NCI-H226 (cell line): ENCODE measurements around the gene HLA-A.
A peak's percentile ranks its signal among the peaks of the same experiment; 100 is the strongest.
"Not testable (repeated sequence)": the region's sequence is repeated elsewhere in the genome, so short reads cannot be mapped to it uniquely, and the experiment has no call there.

Experiments used
- DNase-seq: peaks from one replicate; pipeline ENCODE4 v3.0.0-alpha.2; 2015

The HLA-A gene

DNA sequence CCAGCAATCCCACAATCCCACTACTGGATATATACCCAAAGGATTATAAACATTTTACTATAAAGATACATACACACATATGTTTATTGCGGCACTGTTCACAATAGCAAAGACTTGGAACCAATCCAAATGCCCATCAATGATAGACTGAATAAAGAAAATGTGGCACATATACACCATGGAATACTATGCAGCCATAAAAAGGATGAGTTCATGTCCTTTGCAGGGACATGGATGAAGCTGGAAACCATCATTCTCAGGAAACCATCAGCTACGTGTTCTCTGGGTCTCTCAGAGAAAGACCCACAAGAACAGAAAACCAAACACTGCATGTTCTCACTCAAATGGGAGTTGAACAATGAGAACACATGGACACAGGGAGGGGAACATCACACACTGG, 21.4 kb downstream of the HLA-A start:
- not testable (repeated sequence) for DNase-seq

DNA sequence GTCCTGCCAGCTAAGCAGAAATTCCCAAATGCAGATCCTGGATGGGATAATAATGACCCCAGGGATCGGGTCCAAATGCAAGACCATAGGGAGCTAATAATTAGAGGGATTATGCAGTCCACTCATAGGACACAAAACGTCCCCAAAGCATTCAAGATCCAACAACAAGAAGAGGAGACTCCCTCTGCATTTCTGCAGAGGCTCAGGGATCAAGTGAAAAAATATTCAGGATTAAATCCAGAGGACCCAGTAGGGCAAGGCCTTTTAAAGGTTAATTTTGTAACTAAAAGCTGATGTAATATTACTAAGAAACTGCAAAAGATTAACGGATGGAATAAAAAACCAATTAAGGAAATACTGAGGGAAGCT, 22.2 kb downstream of the HLA-A start:
- DNase-seq, result no peak

DNA sequence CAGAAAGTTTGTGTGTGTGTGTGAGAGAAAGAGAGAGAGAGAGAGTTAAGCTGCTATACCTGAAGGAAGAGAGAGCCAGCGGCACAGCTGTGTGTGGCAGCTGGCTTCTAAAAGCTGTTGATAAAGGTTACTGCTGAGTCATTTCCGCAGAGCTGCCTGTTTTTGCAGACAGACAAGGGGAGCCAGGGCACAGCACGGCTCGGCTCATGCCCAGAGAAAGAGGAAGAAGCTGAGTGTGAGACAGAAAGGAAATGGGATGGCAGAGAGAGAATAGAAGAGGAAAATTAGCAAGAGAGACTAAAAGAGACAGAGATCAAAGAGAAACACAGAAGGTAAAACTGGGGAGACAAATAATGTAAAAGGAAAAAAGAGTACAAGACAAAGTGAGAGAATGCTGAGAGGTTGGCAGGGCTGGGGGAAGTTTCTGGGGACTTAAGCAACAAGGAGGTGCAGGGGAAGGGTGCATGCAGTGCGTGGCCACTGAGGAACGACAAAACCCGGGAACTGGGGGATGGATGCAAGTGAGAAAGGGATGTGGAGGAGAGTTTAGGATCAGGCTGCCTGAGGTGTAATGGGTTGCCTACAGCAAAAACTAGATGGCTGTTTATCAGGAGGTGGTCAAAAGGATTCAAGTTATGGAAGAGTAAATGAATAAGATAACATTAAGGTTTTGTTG, 22.7 kb downstream of the HLA-A start:
- peak; percentile 94 for DNase-seq

DNA sequence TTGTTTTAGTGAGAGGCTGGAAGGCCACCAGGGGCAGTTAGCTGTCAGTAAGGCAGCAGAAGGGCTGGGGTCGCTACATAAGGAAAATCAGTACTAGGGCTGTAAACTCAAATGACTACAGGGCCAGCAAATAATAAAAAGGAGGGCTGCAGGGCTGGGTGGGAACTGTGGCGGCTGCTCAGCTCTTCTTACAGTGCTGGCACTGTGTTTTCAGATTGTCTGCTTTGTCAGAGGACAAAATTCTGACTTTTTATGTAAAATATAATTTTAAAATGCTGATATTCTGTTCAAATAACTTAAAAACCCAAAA, 23.2 kb downstream of the HLA-A start:
- no peak for DNase-seq

DNA sequence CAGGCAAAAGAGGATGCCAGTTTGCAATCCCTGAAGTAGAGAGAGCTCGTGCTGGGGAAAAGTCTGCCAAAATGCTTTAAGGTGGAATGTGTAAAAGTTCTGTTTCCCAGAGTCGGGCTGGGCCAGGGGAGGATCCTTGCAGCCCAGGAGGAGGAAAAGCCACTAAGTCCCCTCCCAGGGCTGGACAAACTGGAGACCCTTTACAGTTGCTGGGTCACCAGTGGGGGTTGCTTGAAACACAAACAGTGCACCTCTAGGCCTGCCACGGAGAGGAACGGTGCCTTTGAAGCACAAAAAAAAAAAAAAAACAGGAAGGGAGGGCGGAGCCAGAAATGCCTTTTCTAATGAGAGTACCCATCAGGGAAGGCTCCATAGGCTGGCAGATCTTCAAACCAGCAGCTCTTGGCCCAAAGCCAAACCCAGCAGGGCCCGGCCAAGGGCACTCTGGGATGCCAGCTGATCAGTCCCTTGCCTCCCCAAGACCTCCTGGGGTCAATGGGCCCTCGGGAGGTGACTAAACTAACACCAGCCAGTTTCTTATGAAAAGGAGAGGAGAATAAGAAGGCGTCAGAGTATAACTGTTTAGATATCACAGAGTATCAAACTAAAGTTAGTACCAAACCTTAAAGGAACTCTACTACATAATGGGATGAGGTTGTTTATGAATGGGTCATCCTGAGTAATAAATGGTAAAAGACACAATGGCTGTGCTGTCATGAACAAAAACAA, 23.7 kb downstream of the HLA-A start:
- DNase-seq, result peak; percentile 78

DNA sequence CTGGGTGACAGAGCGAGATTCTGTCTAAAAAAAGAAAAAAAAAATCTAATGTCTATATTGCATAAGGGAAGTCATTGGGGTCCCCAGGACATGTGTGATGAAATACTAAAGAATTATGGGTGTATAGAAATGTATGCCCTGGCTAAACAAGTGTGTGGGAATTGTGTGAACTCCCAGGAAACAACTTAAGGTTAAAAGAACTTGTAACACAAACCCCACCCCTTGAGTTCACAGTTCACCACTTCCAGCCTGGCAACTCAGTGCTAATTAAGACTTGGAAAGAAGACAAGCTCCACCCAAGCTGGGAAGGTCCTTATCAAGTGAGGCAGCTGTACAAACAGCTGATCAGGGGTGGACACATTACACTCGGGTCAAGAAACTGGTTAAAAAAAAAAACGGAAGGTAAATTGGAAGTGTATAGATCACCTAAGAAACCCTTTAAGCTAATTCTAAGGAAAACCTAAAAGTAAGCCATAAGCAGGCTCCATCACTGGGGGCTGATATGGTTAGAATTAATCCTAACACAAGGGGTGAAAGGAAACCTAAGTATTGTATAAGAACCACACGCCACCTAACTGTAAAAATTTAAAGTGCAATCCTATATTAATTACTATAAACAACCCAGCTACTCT, 25.2 kb downstream of the HLA-A start:
- no peak for DNase-seq

DNA sequence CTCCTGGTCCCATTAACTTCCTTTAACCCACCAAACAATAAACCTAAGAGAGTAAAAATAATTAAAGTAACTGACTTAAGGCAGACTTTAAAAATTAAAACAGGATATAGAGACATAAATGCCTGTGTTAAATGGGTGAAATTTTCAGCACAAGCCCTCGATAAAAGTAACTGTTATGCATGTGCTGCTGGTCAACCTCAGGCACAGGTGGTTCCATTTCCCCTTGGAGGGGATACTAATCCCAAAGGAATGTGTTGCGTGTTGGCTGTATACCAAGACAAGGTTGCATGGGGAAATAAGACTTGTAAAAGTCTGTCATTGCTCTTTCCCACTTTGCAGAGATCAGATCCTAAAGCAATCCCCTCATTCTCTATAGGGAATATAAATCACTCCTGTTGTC, 25.8 kb downstream of the HLA-A start:
- DNase-seq, result peak; percentile 87

DNA sequence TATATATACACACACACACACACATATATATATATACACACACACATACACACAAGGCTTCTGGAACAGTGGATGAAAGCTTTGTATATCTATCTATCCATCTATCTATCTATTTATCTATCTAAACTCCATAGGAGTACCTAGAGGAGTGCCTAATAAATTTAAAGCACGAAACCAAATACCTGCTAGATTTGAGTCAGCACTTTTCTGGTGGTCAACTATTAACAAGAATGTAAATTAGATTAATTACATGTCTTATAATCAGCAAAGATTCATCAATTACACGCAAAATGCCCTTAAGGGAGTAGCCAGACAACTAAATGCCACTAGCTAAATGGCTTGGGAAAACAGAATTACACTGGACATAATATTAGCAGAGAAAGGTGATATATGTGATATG, 26.6 kb downstream of the HLA-A start:
- DNase-seq, result no peak

DNA sequence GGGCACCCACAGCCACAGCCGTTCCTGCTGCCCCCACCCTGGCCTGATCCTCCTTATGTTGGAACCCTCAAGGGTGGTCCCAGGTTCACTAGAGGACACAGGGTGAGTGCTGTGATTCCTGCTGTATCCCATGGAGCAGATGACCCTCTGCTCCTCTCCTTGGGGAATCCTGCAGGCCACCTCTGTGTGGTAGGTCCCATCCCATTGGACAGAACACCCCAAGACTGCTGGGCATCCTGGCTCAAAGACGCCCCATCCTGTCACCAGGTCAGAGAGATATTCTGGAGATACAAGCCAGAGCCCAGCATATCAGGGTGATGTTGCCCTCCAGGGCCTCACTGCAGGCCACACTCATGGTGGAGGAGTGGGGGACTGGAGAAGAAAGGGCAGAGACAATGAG, 28.4 kb downstream of the HLA-A start:
- DNase-seq, result no peak

DNA sequence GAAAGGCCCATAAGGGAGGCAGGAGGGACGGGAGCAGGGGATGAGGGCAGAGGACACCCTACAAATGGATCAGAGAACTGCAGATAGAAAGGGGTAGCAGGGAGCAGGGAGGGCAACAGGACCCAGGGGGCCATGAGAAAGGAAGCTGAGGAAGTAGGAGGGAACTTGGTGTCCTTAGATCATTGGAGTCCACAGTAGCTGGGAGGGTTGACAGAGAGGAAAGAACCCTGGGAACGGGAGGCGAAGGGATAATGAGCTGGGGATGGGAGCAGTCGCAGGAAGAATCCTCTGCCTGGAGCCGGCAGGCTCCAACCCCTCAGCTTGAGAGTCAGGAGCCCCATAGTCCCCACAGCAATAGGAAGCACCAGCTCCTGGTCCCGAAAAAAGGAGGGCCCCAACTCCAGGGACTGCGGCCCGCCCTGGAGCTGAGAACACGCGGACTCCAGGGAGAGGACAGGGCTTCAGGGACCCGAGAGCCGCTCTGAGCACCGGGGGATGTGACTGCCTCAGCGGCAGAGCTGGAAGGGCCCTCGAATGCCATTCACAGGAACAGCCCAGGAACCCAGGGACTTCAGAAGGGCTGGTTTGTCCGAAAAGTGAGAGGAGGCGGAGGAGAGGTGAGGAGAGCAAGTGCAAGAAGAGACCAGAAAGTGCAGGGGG, 32.7 kb downstream of the HLA-A start:
- no peak for DNase-seq

DNA sequence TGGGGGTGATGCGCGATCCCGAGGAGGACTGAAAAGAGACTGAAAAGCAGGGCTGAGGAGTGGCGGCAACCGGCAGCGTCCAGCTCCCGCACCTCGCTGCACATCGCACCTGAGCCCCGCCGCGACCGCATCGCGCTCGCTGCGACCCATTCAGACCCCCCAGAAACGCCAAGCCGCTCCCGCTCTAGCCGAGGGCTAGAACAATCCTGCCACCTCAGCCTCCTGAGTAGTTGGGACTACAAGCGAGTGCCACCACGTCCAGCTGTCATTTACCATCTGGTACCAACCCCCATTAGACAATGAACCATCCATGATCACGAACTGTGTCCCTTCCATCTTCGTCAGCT, 33.2 kb downstream of the HLA-A start:
- no peak for DNase-seq

DNA sequence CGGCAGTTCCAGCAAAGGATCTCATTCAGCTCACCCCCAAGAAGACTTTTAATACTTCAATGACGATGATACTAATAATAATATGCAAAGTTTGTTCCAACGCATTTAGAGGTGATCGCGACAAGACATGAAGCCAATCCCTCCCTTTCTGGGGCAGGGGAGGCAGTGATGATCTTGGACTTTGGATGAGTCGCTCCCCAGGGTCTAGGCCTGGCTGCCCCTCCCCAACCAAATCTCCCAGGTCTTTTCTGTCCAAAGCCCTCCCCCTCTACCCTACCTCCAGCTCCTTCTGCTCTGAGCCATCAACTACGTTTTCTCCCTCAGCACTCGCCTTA, 33.9 kb downstream of the HLA-A start:
- no peak for DNase-seq

DNA sequence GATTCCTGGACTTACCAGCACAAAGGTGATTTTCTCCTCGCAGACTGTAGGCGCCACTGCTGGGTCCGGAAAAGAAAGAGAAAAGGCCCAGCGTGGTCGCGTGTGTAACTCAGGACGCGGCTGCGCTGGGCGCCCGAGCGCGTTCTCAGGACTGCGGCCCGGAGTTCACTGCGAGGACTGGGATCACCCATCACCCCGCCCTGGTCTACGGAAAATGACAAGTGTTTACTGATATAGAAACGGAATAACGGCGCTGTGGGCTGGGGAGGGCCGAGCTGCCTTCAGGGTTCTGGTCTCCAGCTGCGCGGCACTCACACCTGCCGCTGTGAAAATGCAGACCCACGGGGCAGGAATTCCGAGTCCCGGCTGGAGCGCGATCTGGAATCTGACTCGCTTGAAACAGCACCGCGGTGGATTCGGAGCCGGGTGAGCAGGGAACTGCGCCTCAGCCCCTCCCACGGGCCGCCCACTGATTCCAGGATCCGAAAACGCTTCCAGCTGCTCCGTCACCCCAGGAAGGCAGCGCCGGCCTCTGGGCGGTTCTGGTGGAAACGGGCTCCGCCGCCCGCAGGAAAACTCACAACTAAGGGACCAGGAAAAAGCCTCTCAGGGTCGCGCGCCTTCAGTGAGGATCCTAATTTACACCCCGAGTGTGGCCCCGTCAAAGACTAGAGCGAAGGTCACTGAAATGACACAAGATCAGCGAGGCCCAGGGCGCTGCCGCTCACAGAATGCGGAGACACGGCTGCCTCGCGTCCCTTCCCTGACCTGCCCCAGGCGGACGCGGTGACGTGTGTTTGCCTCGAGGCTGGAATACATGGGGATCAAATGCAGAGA, 34.5 kb downstream of the HLA-A start:
- DNase-seq, result peak; percentile 84

DNA sequence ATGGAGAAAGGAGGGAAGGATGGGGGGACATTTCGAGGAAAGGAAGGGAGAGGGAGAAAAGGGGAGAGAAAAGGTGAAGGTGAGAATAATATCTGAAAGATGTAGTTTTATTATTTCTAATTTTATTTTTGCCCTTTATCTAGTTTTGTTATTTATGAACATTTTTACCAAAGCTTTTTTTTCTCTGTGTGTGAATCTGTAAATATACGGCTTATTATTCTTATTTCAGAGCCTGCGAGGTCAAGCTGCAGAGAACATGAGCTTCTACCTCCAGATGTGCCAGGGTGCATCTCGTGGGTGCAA, 35.0 kb downstream of the HLA-A start:
- no peak for DNase-seq

DNA sequence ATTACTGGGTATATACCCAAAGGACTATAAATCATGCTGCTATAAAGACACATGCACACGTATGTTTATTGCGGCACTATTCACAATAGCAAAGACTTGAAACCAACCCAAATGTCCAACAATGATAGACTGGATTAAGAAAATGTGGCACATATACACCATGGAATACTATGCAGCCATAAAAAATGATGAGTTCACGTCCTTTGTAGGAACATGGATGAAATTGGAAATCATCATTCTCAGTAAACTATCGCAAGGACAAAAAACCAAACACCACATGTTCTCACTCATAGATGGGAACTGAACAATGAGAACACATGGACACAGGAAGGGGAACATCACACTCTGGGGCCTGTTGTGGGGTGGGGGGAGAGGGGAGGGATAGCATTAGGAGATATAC, 37.7 kb downstream of the HLA-A start:
- not testable (repeated sequence) for DNase-seq

DNA sequence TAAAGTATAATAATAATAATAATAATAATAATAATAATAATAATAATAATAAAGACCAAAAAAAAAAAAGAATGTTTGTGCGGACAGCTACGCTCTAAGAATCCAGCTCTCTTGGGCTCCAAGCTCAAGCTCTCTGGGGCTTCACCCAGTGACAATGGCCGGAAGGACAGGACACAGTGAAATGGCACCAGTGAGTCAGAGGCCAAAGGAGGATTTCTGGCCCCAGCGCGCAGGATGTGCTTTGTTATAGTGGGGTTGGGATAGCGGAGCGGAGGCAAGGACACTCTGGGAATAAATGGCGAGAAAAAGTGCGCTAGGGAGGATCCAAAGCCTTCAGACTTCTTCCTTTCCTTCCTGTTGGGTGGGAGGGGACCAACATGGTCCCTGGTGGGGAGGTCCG, 38.2 kb downstream of the HLA-A start:
- no peak for DNase-seq

DNA sequence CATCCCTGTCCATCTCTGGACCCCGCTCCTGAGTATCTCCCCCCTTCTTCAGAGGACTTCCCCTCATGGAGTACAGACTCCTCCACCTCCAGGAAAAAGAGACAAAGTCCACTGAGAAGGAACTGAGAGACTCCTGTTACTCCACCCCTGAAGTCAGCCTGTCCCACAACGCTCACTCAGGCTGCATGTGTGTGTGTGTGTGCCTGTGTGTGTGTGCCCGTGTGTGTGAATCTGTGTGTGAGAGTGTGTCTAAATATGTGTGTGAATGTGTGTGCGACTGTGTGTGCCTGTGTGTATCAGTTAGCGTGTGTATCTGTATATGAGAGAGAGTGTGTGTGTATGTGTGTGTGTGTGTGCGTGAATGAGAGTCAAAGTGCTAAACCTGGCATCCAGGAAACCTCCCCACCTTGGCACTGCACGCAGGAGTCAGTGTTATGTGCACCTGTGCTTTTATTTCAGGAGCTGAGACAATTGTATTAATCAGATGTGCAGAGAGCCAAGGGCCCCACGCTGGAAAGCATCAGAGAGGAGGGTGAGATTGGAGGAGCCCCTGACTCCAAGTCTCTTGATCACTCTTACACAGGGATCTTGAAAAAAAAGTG, 39.0 kb downstream of the HLA-A start:
- no peak for DNase-seq

DNA sequence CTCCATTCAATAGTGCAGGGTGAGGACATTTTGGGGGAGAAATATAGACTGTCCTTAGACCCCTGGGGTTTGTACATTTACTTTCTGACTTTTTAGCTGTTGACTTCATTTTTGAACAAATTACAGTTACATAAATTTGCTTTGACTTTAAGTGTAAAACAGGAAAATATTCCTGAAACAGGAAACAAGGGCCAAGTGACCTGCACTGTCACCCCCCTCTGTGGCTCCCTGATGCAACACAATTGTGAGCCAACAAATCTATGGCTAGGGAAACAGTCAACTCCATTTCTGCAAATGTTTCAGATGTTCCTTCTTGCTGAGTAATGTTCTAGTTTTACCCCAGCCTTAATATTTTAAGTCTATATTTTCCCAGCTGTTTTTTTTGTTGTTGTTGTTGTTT, 39.8 kb downstream of the HLA-A start:
- no peak for DNase-seq

DNA sequence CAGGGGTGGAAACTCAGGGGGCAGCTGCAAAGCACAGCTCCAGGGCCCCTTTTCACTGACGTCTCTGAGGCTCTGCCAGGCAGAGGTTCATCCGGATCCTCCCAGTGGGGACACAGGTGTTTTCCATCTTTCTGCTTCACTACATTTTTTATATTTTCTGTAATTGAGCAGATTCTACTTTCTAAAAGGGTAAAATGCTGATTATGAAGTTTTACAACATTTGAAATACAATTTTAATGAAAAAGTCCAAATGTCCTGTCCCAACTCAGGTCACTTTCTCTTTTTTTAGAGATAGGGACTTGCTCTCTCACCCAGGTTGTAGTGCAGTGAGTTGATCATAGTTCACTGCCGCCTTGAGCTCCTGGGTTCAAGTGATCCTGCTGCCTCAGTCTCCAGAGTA, 41.9 kb downstream of the HLA-A start:
- DNase-seq, result no peak

DNA sequence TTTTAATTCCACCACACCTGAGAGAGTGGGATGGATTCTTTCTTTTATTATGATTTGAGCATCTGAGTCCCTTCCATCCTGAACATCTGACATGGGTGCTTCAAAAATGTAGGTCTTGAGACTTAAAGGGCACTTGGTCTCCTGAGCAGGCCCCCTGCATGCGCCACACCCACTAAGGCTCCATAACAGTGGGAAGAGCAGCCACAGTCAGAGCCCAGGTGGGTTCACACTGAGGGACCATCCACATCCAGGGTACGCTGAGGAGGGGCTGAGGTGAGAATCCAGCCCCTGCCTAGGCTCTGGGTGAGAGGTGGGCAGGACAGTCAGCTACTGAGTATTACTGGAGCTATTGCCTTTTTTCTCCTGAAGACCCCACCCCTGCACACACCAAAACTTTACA, 42.7 kb downstream of the HLA-A start:
- DNase-seq, result no peak

DNA sequence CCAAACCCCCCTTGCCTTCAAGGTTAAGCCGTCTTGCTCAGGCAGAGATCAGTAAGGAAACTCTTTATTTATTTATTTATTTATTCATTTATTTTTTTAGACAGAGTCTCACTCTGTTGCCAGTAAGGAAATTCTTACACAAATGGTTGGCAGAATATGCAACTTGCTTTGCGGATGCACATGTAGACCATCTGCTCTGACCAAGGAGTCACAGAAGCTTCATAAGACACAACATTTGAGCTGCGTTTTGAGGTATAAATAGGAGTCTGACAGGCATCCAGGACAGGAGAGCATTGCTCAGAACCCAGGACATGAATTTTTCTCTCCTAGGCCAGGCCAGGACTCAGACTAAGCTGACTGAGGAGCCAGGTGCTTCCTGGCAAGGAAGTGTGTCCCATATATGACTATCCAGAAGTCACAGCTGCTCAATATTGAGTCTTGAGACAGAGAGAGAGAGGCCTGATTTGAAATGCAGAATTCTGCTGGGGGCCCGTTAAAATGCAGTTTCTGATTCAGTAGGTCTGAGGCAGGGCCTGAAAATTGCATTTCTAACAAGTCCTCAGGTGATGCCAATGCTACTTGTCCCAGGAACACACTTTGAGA, 43.9 kb downstream of the HLA-A start:
- DNase-seq, result no peak

DNA sequence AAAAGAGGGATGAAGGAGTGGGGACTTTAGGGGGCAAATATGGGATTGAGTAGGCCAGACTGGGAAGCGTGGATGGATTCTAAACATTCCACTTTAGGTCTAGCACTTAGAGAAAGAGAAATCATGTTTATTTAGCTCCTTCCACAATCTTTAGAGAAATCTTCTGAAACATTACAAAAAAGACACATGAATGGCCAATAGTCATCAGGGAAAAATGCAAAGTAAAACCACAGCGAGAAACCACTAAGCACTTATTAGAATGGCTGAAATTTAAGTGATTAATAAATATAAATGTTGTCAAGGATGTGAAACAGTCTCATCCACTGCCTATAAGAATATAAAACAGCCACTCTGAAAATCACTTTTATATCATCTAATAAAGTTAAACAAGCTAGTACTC, 46.9 kb downstream of the HLA-A start:
- DNase-seq, result no peak

DNA sequence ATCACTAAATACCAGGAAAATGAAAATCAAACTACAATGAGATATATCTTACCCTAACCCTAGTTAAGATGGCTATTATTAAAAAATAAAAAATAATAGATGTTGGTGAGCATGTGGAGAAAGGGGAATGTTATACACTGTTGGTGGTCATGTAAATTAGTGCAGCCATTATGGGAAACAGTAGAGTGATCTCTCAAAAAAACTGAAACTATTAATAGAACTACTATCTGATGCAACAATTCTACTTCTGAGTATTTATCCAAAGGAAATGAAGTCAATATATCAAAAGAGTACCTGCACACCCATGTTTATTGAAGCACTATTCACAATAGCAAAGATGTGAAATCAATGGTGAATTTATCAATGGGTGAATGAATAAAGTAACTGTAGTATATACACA, 48.6 kb downstream of the HLA-A start:
- no peak for DNase-seq
